ENCODE measurements around the gene BTD.
"Not testable (repeated sequence)": the region's sequence is repeated elsewhere in the genome, so short reads cannot be mapped to it uniquely, and the experiment has no call there.

Gene BTD

GRCh38 chr3:15604584-15604983 lies 3.0 kb downstream of the BTD start:
- DNase-seq (ENCODE audit: low spot score) = not testable (repeated sequence)

GRCh38 chr3:15606434-15606891 lies 4.9 kb downstream of the BTD start:
- DNase-seq (ENCODE audit: low spot score) = no peak

DNA sequence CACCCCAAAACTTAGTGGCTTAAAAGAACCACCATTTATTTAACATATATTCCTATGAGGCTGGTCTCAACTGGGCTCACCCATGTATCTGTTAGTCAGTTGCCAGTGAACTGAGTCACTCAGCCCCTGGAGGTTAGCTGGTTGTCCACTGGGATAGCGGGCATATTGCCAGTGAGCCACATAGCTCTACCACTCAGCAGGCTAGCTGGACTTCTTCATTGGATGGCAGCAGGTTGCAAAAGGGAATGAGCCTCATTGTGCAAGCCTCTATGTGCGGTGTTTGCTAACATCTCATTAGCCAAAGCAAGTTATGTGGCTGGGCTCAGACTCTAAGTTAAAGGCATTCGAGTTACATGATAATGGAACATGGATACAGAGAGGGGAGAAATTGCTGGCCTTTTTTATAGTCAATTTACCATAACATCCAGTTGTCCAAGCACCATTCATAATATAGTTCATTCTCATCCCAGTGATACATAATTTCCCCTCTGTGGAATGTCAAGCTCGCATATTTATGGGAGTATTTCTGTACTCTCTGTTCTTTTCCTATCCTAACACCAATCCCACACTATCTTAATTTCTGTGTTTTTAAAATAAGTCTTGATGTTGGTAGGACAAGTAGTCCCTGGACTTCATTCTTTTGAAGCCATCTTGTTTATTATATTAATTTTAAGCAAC lies 8.7 kb downstream of the BTD start:
- DNase-seq (ENCODE audit: low spot score) = no peak

GRCh38 chr3:15611018-15611417 lies 9.5 kb downstream of the BTD start:
- DNase-seq (ENCODE audit: low spot score) = no peak

DNA sequence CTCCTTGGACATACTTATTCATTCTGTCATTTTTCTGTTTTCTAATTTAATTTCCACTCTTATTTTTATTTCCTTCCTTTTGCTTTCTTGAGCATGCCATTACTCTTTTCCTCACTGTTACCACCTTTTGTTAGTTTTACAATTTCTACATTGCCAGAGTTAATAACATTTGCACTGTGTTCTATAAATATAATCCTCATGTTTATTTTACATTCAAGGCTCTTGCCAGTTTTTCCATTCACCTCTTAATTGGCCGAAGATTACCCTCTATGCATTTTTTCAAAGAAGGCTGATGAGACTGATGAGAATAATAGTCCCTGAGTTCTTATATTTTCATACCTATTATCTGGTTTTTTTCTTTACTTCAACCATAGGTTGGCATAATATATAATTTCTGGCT lies 10.5 kb downstream of the BTD start:
- DNase-seq (ENCODE audit: low spot score) = no peak

DNA sequence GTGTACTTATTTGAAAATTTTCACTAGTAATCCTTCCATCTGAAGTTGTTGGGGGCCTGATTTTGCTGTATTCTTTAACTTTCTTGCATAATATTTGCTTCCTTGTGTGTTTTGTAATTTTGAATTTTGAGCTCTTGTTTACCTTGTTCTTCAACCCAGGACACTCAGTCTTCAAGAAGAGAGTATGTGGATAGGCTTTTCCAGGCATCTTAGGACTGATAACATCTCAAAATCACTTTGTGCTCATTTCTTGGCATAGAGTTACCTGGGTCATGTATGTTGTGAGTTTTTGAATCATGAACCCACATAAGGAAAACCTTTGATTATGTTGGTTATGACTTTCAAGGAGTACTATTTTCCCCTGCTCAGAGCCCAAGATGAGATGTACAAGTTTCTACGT lies 13.4 kb downstream of the BTD start:
- no peak for DNase-seq (ENCODE audit: low spot score)

DNA sequence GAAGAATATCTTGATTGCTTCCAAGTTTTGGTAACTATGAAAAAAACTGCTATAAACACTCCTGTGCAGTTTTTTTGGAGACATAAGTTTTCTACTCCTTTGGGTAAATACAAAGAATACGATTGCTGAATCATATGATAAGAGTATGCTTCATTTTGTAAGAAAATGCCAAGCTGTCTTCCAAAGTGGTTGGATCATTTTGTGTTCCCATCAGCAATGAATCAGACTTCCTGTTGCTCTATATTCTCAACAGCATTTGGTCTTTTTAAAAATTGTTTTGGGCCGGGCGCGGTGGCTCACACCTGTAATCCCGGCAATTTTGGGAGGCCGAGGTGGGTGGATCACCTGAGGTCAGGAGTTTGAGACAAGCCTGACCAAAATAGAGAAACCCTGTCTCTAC lies 14.5 kb downstream of the BTD start:
- no peak for DNase-seq (ENCODE audit: low spot score)

DNA sequence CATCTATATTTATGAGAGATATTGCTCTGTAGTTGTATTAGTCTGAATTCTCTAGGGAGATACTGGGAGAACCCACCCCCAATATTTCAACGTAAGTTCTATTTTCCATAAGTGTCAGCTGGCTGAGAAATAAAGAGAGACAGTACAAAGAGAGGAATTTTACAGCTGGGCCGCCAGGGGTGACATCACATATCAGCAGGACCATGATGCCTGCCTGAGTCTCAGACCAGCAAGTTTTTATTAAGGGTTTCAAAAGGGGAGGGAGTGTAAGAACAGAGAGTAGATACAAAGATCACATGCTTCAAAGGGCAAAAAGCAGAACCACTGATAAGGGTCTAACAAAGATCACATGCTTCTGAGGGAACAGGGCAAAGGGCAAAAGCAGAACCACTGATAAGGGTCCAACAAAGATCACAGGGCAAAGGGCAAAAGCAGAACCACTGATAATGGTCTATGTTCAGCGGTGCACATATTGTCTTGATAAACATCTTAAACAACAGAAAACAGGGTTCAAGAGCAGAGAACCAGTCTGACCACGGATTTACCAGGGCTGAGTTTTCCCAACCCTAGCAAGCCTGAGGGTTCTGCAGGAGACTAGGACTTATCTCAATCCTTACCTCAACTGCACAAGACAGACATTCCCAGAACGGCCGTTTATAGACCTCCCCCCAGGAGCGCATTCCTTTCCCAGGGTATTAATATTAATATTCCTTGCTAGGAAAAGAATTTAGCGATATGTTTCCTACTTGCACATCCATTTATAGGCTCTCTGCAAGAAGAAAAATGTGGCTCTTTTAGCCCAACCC lies 18.3 kb downstream of the BTD start:
- DNase-seq (ENCODE audit: low spot score) = not testable (repeated sequence)

GRCh38 chr3:15623535-15624440 lies 22.2 kb downstream of the BTD start:
- peak; percentile 18 for DNase-seq (ENCODE audit: low spot score)

DNA sequence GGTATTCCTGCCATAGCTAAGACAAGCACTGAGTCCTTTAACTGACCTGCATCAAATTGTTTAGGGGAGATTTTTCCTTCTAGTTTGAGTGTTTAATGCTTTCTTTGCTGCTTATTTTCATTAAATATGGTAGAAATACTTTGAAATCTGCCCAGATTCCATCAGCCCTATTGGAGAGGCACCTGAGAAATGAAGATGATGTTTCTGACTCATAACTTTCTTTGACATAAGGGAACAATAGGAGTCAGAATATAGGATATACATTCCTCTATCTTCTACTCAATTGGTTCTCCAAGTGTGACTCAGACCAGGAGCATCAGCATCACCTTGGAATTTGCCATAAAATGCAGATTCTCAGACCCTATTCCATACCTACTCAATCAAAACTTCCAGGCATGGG lies 27.4 kb downstream of the BTD start:
- no peak for DNase-seq (ENCODE audit: low spot score)

DNA sequence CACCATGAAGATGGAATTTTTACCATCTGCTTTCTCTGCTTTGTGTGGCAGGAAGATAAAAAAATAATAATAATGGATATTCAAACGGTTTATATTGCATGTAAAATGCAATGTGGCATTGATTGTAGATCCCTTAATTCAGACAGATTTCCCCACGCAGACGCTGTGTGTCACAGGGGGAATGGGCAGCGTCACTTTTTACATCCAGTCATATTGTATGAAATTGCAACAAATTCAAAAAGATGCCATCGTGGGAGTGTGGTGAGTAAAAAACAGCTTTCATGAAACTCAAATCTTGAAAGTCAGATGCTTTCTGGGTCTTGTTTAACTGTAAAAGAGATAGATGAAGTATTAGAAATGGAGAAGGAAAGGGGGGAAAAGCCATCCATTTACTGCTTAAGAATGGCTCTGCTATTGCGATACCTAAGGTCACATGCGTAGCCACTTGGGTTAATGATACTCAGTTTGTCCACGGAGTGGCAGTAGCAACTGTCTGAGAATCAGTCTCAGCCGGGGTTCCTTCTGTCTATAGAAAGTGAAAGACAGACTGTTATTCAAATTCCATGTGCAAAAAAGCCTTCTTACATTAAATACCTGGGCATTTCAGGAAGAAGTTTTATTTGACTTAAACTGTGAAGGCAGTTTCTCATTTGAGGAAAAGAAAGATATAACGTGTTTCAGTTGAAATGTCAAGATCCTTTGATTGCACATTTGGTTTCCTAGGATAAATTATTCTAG lies 28.5 kb downstream of the BTD start:
- DNase-seq (ENCODE audit: low spot score) = peak; percentile 77

DNA sequence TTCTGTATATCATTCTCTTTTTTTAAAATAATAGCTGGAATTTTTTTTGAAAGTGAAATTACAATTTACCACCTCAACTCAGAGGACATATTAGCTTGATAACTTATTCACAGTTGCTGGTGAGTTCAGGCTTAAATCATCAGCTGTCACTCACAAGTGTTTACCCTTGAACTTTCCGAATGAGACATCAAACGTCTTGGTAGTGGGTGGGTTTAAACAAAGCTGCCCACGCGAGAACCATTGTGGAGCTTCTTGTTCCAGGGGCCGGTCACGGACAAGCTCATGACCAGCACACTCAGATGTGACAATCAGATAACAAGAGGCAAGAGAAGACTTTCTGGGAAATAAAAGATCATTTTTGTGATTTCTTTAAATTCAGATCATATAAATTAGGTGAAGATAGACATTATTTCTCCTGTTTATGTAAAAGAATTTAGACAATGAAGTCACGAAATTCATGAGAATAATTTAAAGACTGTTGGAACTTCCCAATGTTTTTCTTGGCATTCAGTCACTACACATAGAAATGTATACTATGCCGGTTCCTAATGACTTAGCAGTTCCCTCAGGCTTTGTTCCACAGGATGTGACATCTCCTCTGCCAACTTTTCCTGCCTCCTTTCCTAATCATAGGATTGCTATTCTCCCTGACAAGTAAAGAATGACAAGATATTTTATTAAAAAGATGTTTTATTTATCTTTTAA lies 29.3 kb downstream of the BTD start:
- no peak for DNase-seq (ENCODE audit: low spot score)

DNA sequence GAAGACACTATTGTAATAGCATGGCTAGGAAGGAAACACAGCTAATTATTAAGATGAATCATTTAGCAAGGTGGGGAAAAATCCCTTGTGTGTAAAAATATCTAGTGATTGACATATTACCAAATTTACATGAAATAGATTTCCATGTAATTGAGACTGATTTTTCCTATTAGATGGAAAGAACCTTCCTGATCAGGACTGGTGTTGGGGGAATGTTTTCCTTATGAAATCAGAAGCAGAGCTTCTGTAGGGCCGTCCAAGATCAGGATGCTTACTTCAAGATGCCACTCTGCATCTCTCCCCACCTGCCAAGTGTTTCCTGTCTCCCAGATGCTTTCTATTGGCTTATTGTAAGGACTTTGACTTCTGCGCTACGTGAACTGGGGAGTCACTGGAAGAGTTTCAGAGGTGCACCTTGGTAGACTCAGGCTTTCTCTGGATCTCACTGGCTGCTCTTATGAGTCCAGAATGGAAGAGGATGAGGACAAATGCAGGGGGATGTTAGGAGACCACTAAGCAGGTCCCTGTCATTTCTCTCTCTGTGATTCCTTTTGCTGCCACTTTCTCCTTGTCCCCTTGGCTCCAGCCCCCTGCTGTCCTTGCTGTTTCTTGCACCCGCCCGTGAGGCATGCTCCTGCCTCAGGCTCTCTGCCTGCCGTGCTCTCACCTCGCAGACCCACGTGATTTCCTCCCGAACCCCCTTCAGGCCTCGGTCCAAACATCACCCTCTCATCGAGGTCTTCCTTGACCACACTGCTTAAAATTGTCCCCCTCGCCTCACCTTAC lies 30.1 kb downstream of the BTD start:
- DNase-seq (ENCODE audit: low spot score) = no peak

- DNase-seq (ENCODE audit: low spot score) = no peak
These were observed 30.7 kb downstream of the BTD start for GRCh38 chr3:15632212-15632580.

DNA sequence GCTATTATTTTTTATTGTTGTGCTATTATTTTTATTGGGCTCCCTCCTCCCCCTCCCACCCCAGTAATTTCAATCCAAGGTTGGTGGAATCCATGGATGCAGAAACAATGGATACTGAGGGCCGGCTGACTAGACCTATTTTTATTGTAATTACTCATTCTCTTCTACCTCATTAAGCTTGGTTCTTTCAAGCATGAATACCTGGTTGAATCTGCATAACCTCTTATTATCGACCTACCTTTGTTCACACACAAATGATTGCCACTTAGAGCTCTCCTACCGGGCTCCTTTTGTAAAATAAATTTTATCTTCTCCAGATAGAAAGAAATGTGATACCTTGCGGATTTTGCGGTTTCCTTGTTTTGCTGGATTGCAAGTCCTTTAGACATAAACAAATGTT lies 31.6 kb downstream of the BTD start:
- DNase-seq (ENCODE audit: low spot score) = no peak

DNA sequence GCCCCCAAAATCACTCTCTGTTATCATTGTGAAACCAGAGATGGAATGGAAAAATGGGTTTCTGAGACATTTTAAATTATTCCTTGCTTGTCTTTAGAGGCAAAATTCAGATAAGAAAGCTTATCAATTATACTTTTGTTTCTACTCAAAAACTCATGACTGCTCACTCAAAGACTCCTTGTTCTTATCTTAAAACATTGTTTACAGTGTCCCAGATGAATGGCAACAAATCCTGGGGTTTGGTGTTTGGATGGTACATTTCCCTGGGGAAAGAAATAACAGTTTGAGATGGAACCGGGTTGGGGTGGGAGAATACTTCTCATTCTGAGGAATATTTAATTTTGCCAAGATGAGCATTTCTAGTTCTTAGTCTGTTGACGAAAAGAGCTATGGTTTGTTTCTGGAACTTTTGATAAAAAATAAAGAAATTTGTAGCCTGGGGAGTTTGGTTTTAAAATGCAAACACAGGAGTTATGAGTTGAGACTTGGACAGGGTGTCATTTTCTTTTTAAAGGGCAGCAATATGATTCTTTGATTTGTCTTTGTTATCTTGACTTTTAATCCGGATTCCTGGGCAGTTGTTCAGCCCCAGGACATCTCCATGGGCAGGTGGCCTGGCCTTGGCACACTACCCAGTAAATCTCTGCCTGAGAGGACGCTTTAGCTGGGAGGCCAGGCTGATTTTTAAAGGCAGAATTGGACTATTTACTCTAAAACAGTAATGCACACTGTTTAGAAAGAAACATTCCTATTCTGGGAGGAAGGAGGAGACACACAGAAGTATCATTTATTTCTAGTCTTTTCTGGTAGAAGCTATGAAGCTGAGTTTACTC lies 32.4 kb downstream of the BTD start:
- no peak for DNase-seq (ENCODE audit: low spot score)

DNA sequence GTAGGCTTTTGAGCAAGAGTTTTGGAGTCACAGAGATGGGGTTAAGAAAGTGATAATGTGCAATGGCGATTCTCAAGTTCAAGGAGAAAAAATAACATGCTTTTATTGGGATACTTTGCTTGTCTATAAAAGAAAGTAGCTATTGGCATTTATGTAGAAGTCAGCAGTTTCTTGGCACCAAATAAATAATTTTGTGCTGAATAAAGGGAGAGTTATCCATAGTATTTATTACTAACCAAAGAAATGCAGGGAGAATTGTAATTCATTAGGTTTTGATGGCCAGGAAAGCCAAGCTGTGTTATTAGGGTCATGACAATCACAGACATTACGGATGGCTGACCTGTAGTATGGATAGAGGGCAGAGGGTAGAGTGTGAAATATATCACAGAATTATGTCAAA lies 33.1 kb downstream of the BTD start:
- no peak for DNase-seq (ENCODE audit: low spot score)

DNA sequence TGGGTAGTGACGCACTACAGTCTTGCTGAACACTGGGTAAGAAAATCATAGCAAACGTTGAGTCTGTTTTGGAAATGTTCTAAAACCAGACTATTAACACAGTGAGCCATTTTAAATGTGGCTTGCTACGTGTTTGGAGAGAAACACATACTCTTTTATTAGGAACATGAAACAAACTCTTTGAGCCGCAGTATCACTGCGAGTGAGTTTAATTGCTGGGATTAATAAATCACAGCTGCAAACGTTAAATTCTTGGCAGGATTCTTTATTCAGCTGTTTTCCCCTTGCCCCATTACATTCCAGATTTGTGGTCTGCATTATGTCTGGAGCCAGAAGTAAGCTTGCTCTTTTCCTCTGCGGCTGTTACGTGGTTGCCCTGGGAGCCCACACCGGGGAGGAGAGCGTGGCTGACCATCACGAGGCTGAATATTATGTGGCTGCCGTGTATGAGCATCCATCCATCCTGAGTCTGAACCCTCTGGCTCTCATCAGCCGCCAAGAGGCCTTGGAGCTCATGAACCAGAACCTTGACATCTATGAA lies 33.6 kb downstream of the BTD start:
- no peak for DNase-seq (ENCODE audit: low spot score)

- peak; percentile 26 for DNase-seq (ENCODE audit: low spot score)
These were observed 34.6 kb downstream of the BTD start for GRCh38 chr3:15636028-15636709.
